Stimulated activated CD8-positive, alpha-beta memory T cell treated with anti-CD3 and anti-CD28 coated beads, Interleukin-2, amount 100 ng/mL, for 1 hour (primary cell): Measurements from ENCODE around the gene DNM3.

Source experiments
- DNase-seq, 2 donors: peaks; one replicate each; pipeline ENCODE4 v3.0.0-alpha.2; 2020; ENCODE audit warnings: low read depth in 2 of 2

The DNM3 gene

DNA sequence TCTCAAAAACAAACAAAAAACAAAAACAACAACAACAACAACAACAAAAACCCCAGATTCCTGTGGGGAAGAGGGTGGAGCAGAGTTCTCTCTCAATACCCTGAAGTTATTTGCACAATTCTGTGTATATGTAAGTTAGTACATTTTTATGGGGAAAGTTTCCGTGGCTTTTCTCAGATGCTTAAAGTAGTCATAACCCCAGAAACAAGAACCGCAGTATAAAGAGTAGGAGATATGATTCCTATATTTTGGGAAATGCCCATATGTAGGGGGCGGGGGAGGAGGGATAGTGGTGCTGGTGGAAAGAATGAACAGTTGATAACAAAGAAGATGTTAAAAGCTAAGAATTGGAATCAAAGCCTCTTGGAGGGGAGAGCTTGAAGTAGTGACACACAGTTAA is 131.5 kb downstream of the DNM3 start:
- no peak for DNase-seq

DNA sequence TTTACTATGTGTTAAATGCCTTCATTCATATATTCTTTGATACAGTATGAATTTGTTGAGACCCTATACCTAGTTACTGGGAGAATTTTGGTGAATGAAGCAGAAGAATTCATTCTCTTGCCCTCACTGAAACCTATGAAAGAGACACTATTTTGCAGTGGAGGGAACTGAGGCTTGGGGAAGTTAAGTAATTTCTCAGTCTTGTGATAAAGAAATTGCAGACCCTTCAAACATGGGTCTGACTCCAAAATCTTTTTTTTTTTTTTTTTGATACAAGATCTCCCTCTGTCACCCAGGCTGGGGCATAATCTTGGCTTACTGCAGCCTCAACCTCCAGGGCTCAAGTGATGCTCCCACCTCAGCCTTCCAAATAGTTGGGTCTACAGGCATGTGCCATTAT is 132.1 kb downstream of the DNM3 start:
- no peak for DNase-seq

DNA sequence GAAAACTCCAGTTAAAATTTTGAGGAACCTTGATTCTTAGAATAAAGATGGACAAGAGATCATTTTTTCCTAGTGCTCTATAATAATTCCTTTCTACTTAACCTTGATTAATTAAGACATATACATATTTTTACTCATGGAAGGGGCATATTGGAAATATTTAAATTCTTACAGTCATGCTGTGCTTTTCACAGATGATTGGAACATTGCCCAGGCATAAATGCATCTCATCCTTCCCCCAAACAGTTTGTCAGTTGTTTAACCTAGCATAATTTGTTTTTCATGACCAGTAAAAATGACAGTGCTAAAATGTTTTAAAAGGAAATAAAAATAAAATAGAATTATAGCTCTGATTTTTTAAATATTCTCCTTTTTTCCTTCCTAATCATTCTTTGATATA is 140.0 kb downstream of the DNM3 start:
- DNase-seq: no peak

DNA sequence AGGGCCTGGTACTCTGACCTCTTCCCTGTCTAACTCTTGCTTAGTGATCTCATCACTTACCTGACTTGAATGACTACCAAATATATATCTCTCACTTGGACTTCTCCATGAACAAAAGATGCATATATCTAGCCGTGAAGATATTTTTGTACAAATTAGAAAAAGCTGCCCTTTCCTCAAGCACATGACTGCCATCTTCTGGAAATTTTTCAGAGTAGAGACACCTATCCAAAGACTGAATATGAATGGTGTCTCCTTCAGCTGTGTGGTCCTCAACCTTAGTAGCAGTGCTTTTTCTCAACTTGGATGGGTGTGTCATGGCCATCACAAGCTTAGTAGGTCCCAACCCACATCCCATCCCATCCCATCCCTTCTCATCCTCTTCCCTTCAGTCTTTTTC is 142.3 kb downstream of the DNM3 start:
- DNase-seq: no peak

DNA sequence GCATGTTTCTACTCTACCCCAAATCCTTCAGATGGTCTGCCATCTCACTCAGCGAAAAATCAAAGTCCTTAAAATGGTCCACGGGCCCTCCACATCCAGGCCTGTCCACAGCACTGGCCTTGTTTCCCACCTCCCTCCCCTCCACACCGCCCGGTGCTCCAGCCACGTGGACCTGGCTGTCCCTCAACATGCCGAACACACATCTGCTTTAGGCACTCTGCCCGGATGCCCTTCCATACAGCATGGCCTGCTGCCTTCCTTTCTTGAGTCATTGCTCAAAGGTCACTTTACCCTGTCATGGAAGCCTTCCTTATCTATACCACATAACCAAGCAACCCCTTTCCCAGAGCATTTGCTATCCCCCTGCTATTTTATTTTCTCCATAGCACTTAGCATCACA is 143.0 kb downstream of the DNM3 start:
- no peak for DNase-seq

DNA sequence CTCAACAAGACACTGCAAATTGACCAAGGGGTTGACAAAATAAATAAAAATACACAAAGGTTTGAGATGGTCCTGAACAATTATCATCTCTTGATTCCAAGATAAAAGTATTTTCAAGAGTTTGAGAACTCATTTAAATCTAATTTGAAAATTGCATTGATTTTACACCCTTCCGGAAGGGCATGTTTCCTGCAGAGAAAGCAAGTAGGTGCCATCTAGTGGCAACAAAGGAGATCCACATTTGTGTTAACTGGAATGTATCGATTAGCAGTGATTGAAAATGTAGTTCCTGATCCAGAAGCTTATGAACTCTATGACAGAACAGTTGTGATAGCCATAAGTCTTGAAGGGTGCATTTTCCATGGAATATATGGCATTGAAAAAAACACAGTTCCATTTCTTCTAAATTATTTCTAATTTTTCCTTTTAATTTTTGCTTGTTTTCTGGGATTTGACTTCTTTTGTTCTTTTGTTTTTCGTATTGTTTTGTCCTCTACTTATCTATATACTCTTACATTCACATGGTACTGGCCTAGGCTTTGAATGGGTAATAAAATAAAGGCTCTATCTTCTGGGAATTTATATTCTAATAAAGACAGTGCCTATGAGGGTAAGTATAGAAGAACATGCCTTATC is 143.7 kb downstream of the DNM3 start:
- no peak for DNase-seq

DNA sequence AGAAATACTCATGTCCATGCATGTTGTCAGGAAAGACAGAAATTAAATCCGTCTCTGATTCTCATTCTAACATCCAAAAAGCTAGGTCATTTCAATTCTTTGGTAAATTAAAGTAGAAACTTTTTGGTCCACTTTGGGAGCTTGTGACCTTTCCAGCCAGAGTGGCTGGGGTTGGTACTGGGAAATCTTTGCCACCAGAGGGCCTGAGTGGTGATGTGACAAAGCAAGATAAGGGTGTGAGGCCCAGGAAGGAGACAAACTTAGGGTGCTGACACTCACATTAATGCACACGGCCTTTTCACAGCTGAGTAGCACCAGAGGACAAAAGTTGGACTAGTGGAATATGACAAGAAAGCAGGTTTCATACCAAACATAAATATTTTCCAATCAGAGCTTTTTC is 144.3 kb downstream of the DNM3 start:
- DNase-seq: no peak

DNA sequence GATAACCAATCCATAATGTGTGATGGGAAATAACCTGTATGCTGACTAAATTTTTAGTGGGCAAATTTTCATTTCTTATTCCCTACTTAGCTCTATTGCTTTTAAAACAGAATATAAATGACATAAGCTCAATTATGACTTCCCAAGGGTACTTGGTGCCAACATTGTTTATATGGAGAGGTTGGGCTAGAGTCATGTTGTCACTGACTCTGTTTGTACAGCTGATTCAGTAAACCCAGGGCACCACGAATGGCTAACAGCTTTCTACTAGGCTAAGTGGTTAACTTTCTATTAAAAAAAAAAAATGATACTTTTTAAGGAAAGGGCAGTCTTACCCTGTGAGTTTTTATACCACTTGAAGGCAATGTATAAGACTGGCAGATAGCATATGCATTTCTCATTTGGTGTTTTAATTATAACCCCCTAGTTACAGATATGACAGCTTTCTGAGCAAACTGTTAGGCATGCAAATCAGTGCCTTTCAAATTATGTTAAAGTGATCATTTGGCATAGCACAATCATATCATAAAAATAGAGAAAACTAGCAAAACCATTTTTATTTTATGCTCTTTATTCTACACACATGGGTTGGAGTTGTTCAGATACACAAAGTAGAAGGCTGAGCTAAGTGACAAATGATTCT is 147.1 kb downstream of the DNM3 start:
- DNase-seq: no peak

DNA sequence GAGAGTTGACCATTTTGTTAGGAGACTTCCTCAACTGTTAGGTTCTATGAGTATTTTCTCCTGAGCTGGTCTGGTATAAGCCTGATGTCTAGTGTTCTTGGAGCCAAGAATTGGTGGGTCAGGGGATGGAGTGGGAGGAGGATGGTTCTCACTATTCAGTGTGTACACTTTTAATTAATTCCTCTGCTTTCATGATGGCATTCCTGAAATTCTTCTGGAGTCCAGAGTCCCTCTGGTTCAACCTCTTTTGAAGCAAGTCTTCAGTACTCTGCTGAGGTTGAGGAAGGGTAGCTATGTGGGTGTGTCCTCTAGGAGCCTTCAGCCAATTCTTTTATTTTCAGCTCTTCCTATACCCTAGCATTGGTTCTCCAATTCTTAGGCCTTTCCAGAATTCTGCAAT is 149.1 kb downstream of the DNM3 start:
- DNase-seq: no peak

DNA sequence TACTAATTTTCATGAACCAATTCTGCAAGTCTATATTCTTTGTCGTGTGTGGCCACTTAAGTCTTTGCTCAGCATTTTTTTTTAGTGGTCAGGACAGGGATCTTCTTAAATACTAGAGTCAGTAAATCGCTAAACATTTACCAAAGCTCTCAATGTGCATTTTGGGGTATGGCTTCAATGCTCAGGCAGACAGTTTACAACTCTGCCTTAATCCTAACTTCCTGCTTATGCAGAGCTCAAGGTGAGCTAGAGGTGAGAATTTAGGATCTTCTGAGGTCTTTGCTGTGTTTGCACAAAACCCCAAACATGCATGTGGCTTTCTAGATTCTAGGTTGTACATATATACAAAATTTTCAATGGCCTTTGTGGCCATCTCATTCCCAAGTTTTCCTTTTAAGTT is 153.0 kb downstream of the DNM3 start:
- no peak for DNase-seq

DNA sequence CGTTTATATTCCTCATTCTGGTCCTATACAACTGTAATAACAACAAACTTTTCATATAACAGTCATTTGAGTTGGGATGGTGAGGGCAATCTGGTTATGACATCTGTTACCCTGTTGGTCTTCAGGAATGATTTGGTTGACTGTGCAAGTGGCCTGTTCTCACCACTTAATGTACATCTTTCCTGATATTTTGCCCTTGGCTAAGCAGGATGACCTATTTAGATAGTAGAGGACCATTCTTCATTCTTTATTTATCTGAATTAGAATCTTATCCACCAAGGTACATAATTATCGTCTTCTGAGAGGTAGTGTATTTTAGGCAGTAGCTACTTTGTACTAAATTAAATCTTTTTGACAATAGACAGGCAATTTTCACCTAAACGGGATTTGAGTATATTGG is 154.3 kb downstream of the DNM3 start:
- DNase-seq: no peak

DNA sequence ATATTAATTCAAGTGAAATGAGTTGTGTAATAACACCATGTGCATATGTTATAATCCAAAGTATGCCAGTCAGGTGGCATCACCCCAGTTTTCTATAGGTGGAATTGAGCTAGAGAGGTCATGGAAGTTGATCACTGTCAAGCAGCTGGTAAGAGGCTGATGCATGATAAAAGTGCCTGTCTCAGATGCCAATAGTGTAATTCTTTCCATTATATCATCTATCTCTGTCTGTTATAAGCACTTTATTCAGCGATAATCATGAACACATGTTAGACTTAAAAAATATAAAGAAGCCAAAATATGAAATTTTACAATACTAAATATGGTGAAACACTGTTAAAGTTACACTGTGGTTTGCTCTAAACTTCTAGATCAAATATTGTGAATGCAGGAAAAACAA is 156.6 kb downstream of the DNM3 start:
- DNase-seq: no peak

DNA sequence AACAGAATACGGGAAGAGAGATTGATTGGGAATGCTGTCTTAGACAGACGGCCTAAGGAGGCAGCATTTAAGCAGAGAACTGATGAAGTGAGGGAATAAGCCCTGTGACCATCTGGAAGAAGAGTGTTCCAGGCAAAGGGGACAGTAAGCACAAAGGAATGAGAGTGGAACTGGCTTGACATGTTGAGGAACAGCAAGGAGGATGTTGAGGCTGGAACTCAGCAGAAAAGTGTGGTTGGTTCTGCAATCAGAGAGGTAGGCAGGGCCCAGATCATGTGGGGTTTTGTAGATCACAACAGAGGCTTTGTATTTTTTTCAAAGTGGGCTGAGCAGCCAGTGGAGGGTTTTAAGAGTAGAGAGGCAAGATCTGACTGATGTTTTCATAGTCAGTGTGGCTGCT is 157.4 kb downstream of the DNM3 start:
- no peak for DNase-seq

DNA sequence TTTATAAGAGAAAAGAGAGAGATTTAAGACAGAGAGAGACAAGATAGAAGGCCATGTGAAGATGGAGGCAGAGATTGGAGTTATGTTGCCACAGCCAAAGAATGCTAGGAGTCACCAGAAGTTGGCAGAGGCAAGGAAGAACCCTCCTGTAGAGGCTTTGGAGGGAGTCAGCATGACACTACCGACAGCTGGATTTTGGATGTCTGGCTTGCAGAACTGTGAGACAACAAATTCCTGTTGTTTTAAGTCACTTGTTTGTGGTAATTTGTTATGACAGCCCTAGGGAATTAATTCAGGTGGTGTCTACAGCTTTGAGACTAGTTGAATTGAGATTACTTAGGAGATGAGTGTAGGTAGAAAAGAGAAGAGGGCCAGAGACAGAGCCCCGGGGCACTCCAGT is 158.5 kb downstream of the DNM3 start:
- no peak for DNase-seq

DNA sequence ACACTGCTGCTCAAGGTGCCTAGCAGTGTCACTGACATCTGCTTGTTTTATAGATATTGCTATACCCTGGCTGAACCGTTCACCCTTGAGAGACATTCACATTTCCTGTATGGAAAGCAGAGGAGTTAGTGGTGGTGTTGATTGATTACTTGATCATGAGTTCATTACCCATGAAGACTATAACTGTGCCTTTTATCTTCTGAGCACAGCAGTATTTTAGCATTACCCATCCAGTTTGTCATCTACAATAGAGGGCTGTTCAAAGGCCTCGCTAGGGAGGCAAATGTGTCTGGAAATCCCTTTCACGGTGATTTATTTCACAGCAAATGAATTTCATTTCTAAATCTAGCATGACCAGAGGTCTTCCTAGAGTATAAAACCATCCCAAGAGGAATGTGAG is 160.0 kb downstream of the DNM3 start:
- no peak for DNase-seq

DNA sequence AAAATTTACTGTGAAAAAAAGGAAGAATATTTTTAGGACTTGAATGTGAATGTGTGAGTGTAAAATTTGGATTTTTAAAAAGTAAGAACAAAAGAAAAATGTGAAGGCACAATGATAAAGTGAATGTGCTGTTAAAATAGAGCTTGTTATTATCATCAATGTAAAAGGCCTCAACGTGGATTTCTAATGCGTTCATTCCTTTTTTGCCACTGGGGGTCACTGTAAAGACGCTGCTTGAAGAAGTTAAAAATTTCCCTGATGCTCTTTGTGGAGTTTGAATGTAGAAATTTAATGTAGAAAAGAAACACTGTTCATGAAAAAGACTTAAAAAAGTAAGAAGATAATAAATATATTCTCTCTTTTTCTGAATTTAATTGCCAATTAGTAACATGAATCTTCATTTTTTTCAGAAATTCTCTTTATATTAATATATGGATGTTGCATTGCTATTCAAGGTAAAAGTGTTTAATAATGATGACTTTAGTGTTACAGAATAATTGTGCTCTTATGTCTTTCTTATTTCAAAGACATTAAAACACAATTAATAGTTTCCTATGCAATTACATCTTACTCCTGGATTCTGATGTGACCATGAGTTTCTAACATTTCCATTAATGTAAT is 161.5 kb downstream of the DNM3 start:
- no peak for DNase-seq

DNA sequence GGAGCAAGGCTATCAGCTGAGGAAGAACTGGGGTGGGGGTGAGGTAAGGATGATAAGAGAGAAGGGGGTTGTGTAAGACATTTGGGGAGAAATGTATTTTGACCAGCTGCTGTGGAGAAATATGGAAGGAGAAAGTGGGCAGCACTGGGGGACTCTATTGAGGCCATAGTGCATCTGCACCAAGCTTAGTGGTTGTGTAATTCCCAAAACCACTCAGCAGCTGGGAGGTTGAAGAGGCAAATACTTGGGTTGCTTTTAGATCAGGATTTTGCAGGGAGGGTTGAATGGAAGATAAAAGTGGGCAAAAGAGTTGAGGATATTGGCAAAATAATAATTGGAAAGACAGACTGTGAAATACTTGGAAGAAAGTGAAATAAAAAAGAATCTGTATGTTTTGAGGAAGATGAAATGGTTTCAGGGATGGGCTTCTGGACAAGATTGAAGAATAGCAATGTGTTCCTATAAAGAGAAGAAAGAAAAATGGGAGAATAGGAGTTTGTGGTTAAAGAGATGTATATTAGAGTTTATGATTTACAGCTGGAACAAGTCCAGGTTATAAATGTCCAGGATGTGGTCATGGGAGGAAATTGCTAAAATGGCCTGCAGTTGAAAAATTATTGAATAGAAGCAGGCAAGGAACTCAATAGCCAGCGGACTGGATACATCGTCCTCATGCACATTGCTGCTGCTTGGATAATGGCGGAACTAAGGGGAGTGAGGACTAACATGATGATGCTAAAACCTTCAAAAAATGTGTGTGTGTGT is 162.7 kb downstream of the DNM3 start:
- no peak for DNase-seq

DNA sequence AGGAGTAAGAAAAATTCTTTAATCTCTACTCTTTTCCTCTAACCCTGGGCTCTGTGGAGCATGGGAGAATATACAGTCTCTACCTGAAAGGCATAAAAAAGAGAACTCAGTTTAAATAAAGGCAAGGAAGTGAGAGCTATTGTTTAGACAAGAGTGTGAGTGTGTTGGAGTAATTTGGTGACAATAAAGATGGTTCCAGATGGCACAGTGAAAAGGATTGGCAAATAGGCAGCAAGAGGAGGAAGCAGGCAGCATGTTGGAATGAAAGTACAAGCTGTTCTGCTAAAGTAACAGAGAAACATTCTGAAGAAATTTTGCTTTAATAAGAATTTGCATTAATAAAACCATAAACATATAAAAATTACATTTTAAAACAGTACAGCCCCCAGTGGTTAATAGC is 163.4 kb downstream of the DNM3 start:
- DNase-seq: no peak

DNA sequence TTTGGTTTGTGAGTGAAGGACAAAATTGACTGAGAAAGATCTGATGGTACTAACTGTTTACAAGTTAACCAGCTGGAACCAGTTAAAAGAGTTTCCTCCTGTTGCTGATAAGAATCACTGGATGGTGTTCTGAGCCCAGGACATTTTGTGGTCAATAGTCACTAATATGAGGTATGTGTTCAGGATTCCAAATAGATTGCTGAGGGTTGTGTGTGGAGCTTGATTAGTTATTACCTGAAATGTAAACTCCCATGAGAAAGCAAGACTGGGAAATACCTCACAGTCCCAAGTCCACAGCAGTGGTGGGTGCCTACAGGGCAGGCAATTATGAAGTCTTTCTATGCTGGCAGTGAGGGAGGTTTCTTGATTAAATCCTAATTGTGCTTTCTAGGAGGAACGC is 164.6 kb downstream of the DNM3 start:
- DNase-seq: no peak

DNA sequence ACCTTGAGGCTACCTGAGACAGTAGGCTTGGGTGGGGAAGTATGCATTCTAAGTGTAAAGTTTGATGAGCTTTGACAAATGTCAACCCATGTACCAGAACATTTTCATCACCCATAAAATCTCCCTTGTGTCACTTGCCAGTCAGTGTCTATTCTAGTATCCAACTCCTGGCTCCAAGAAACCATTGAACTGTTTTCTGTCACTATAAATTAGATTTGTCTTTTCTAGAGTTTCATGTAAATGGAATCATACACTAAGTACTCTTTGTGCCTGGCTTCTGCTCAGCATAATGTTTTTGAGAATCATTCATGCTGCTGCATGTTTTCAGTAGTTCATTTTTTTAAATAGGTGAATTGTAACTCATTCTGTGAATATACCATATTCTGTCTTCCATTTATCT is 165.4 kb downstream of the DNM3 start:
- DNase-seq: no peak

DNA sequence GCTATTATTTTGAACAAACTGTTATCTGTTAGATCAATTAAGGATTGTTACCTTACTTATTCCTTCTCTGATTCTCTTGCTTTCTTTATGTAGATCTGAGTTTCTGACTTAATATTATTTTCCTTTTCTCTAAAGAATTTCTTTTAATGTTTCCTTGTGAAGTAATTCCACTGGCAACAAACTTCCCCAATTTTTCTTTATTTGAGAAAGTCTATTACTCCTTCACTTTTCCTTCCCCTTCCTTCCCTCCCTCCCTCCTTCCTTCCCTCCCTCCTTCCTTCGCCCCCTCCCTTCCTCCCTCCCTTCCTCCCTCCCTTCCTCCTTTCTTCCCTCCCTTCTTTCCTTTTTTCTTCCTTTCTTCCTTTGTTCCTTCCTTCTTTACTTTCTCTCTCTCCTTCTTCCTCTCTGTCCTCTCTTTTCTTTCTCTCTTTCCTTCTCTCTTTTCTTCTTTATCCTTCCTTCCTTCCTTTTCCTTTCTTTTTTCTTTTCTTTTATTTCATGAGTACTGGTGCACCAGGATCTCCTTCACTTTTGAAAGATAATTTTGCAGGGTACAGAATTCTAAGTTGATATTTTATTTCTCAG is 177.5 kb downstream of the DNM3 start:
- DNase-seq: no peak

DNA sequence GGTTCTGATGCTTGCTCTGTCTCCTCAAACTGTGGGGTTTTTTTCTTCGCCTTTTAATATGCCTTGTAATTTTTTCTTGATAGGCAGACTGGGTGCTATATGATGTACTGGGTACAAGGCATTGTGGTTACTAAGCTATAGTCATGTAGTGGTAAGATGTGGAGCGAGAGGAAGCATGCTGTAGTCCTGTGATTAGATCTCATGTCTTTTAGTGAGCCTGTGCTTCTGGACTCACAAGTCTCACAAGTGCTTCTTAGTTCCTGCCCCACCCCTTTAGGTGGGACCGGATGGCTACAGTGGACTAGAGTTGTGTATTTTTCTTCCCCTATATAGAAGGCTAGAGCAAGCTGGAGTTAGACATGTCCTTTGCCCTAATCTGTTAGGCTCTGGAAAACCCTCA is 178.7 kb downstream of the DNM3 start:
- DNase-seq: no peak

DNA sequence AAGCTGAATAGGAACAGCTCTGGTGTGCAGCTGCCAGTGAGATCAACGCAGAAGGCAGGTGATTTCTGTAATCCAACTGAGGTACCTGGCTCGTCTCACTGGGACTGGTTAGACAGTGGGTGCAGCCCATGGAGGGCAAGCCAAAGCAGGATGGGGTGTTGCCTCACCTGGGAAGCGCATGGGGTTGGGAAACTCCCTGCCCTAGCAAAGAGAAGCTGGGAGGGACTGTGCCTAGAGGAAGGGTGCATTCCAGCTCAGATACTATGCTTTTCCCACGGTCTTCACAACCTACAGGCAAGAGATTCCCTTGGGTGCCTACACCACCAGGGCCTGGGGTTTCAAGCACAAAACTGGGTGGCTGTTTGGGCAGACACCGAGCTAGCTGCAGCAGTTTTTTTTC is 183.2 kb downstream of the DNM3 start:
- DNase-seq: no peak
